Activated CD8-positive, alpha-beta T cell treated with anti-CD3 and anti-CD28 coated beads for 36 hours (primary cell): Measurements from ENCODE around the gene CACNA2D3. TPM values are rescaled to one million over a fixed set of nuclear protein-coding genes. Genes with fewer than 3 reads are reported as not detected.

Source experiments
- ATAC-seq: fragments of 200-7000 bp; cut with Tn5 transposase; one replicate; pipeline ENCODE4 v1.10.0; 2021; ENCODE audit warnings: mild to moderate bottlenecking, moderate library complexity
- CTCF ChIA-PET: fragments of 350-600 bp; sonication (Branson Sonifier 250); formaldehyde crosslinking; loops from one replicate; lab custom pipeline; 2021; ENCODE audit warnings: antibody characterized with exemption; lab: Charles Lee
- POLR2A ChIA-PET: fragments of 350-600 bp; sonication (Branson Sonifier 250); formaldehyde crosslinking; loops from one replicate; lab custom pipeline; 2021; ENCODE audit warnings: antibody characterized with exemption; lab: Charles Lee
- DNase-seq: peaks from one replicate; pipeline ENCODE4 v3.0.0-alpha.2; 2020
- H3K27ac Mint-ChIP-seq: one replicate; pipeline ENCODE4 v1.8.0; 2021; ENCODE audit warnings: mild to moderate bottlenecking, mixed read lengths
- H3K27me3 Mint-ChIP-seq: one replicate; pipeline ENCODE4 v1.8.0; 2021; ENCODE audit warnings: mixed read lengths
- H3K36me3 Mint-ChIP-seq: one replicate; pipeline ENCODE4 v1.8.0; 2021; ENCODE audit warnings: low read depth, mixed read lengths
- H3K4me1 Mint-ChIP-seq: one replicate; pipeline ENCODE4 v1.8.0; 2021; ENCODE audit warnings: low read depth, mixed read lengths
- H3K4me3 Mint-ChIP-seq: one replicate; pipeline ENCODE4 v1.8.0; 2021; ENCODE audit warnings: mild to moderate bottlenecking, moderate library complexity, mixed read lengths
- H3K9me3 Mint-ChIP-seq: one replicate; pipeline ENCODE4 v1.8.0; 2021; ENCODE audit warnings: mixed read lengths
- CTCF ChIP-seq: fragments of 200-600 bp; IDR thresholded peaks from one replicate; pipeline ENCODE4 v1.8.0; 2022; ENCODE audit warnings: antibody characterized with exemption, mild to moderate bottlenecking
- intact Hi-C: fragments of 100-400 bp; cut with micrococcal nuclease; formaldehyde crosslinking; loops from one replicate; pipeline ENCODE4 v1.10.0; 2022
- total RNA-seq, 2 experiments: library from RNA; stranded (reverse); gene quantifications; one replicate each; pipeline ENCODE4 v1.2.3, GENCODE V29; 2021

The CACNA2D3 gene
- total RNA-seq, 2 experiments from 2014 or later, result not detected

- TF ChIP-seq CTCF, result no peak
- intact Hi-C loops, result no loop called here
- peaks cover 4% of the 10 kb centered on the region for H3K9me3 Mint-ChIP-seq
- DNase-seq (no peak), ATAC-seq (no peak)
- no peak overlapping the region for H3K27ac Mint-ChIP-seq
- no peak overlapping the region for H3K4me3 Mint-ChIP-seq
- ChIA-PET POLR2A (no interaction called here), CTCF (interaction anchor here (0.6 kb wide), 1 partner anchor 835 kb away, joined by 4 read pairs; no protein-coding TSS in a partner anchor)
- H3K36me3 Mint-ChIP-seq, result no peaks in the 10 kb centered on the region
- no peaks in the 10 kb centered on the region for H3K4me1 Mint-ChIP-seq
- H3K27me3 Mint-ChIP-seq, result no peaks in the 10 kb centered on the region
Measured at GRCh38 chr3:54192026-54192425, 69.7 kb downstream of the CACNA2D3 start.

GRCh38 chr3:54193093-54193492 is 70.7 kb downstream of the CACNA2D3 start:
- no peaks in the 10 kb centered on the region for H3K36me3 Mint-ChIP-seq
- DNase-seq, result no peak
- no peak for ATAC-seq
- H3K4me3 Mint-ChIP-seq, result no peak overlapping the region
- no peaks in the 10 kb centered on the region for H3K27me3 Mint-ChIP-seq
- TF ChIP-seq CTCF, result no peak
- intact Hi-C loops, result no loop called here
- POLR2A ChIA-PET, result no interaction called here
- H3K4me1 Mint-ChIP-seq, result no peaks in the 10 kb centered on the region
- H3K9me3 Mint-ChIP-seq, result no peaks in the 10 kb centered on the region
- H3K27ac Mint-ChIP-seq, result no peak overlapping the region
- CTCF ChIA-PET, result no interaction called here

GRCh38 chr3:54196360-54196991 is 74.1 kb downstream of the CACNA2D3 start:
- H3K36me3 Mint-ChIP-seq, result no peaks in the 10 kb centered on the region
- H3K4me1 Mint-ChIP-seq, result no peaks in the 10 kb centered on the region
- no peak overlapping the region for H3K4me3 Mint-ChIP-seq
- no peak overlapping the region for H3K27ac Mint-ChIP-seq
- ChIA-PET POLR2A (no interaction called here), CTCF (no interaction called here)
- H3K9me3 Mint-ChIP-seq, result no peaks in the 10 kb centered on the region
- TF ChIP-seq CTCF, result no peak
- ATAC-seq, result no peak
- intact Hi-C loops, result no loop called here
- no peaks in the 10 kb centered on the region for H3K27me3 Mint-ChIP-seq
- no peak for DNase-seq

GRCh38 chr3:54197509-54197908 is 75.2 kb downstream of the CACNA2D3 start:
- ATAC-seq, result no peak
- DNase-seq, result no peak
- ChIA-PET CTCF (no interaction called here), POLR2A (no interaction called here)
- Mint-ChIP-seq H3K27ac (no peak overlapping the region), H3K4me3 (no peak overlapping the region), H3K4me1 (no peaks in the 10 kb centered on the region), H3K9me3 (no peaks in the 10 kb centered on the region), H3K36me3 (no peaks in the 10 kb centered on the region), H3K27me3 (no peaks in the 10 kb centered on the region)
- intact Hi-C loops, result no loop called here
- TF ChIP-seq CTCF, result no peak

- H3K4me3 Mint-ChIP-seq, result no peak overlapping the region
- no peak overlapping the region for H3K27ac Mint-ChIP-seq
- ATAC-seq, result no peak
- no peaks in the 10 kb centered on the region for H3K36me3 Mint-ChIP-seq
- no peak for TF ChIP-seq CTCF
- H3K27me3 Mint-ChIP-seq, result no peaks in the 10 kb centered on the region
- intact Hi-C loops, result no loop called here
- H3K4me1 Mint-ChIP-seq, result no peaks in the 10 kb centered on the region
- CTCF ChIA-PET, result no interaction called here
- POLR2A ChIA-PET, result no interaction called here
- no peaks in the 10 kb centered on the region for H3K9me3 Mint-ChIP-seq
- DNase-seq, result no peak
Measured at GRCh38 chr3:54198556-54198955, 76.2 kb downstream of the CACNA2D3 start.
